MM.1S (cell line): ENCODE results near the gene DNAJB1.
A peak's percentile ranks its signal among the peaks of the same experiment; 100 is the strongest.

Source experiments
- DNase-seq: peaks from one replicate; pipeline ENCODE4 v3.0.0-alpha.2; 2015
- H2AFZ ChIP-seq: fragments of 300-600 bp; sonication (generic); 2 replicates; pipeline ENCODE4 v1.6.0; 2016; ENCODE audit warnings: antibody characterized with exemption, low read length
- H3F3A ChIP-seq: fragments of 300-600 bp; sonication (generic); 2 replicates; pipeline ENCODE4 v1.6.1; 2016; ENCODE audit warnings: mild to moderate bottlenecking, antibody characterized with exemption, low read length, moderate library complexity, mixed read lengths; ENCODE audit not compliant: insufficient read depth
- H3K27ac ChIP-seq: fragments of 300-600 bp; sonication (generic); 2 replicates; pipeline ENCODE4 v1.5.1; 2016; ENCODE audit warnings: mild to moderate bottlenecking, low read length
- H3K27me3 ChIP-seq: fragments of 300-600 bp; sonication (generic); replicated peaks from 2 replicates; pipeline ENCODE4 v1.6.0; 2016; ENCODE audit warnings: low read length; ENCODE audit not compliant: insufficient read depth
- H3K36me3 ChIP-seq: fragments of 300-600 bp; sonication (generic); replicated peaks from 2 replicates; pipeline ENCODE4 v1.6.1; 2016; ENCODE audit warnings: mild to moderate bottlenecking, low read length, mixed read lengths; ENCODE audit not compliant: insufficient read depth
- H3K4me1 ChIP-seq: fragments of 300-600 bp; sonication (generic); 2 replicates; pipeline ENCODE4 v1.6.1; 2016; ENCODE audit warnings: low read length, mixed read lengths
- H3K4me2 ChIP-seq: fragments of 300-600 bp; sonication (generic); 2 replicates; pipeline ENCODE4 v1.6.0; 2016; ENCODE audit warnings: low read depth, low read length
- H3K4me3 ChIP-seq: fragments of 300-600 bp; sonication (generic); 2 replicates; pipeline ENCODE4 v1.5.1; 2016; ENCODE audit warnings: low read length, mixed read lengths
- H3K79me2 ChIP-seq: fragments of 300-600 bp; sonication (generic); 2 replicates; pipeline ENCODE4 v1.6.1; 2016; ENCODE audit warnings: mixed run types, low read length, mixed read lengths
- H3K9ac ChIP-seq: fragments of 300-600 bp; sonication (generic); 2 replicates; pipeline ENCODE4 v1.6.1; 2016; ENCODE audit warnings: low read length, mixed read lengths
- H3K9me2 ChIP-seq: fragments of 300-600 bp; sonication (generic); replicated peaks from 2 replicates; pipeline ENCODE4 v1.6.1; 2016; ENCODE audit warnings: mild to moderate bottlenecking, low read length, mixed read lengths; ENCODE audit not compliant: insufficient read depth
- H3K9me3 ChIP-seq: fragments of 300-600 bp; sonication (generic); replicated peaks from 2 replicates; pipeline ENCODE4 v1.6.1; 2016; ENCODE audit warnings: mild to moderate bottlenecking, low read length, mixed read lengths; ENCODE audit not compliant: insufficient read depth
- H4K20me1 ChIP-seq: fragments of 300-600 bp; sonication (generic); 2 replicates; pipeline ENCODE4 v1.6.1; 2016; ENCODE audit warnings: mild to moderate bottlenecking, low read length, moderate library complexity, mixed read lengths; ENCODE audit not compliant: insufficient read depth
- CTCF ChIP-seq: fragments of 300-600 bp; sonication (generic); IDR thresholded peaks from 2 replicates; pipeline ENCODE4 v1.5.1; 2016; ENCODE audit warnings: antibody characterized with exemption, low read length, mixed read lengths
- EZH2 ChIP-seq: fragments of 300-600 bp; sonication (generic); optimal IDR thresholded peaks from 2 replicates; pipeline ENCODE3; 2017; ENCODE audit warnings: low read depth, mild to moderate bottlenecking, antibody characterized with exemption, low read length, mixed read lengths
- EZH2phosphoT487 ChIP-seq: fragments of 300-600 bp; sonication (generic); IDR thresholded peaks from 2 replicates; pipeline ENCODE4 v1.6.1; 2018; ENCODE audit warnings: antibody characterized with exemption, low read length

Gene DNAJB1

DNA sequence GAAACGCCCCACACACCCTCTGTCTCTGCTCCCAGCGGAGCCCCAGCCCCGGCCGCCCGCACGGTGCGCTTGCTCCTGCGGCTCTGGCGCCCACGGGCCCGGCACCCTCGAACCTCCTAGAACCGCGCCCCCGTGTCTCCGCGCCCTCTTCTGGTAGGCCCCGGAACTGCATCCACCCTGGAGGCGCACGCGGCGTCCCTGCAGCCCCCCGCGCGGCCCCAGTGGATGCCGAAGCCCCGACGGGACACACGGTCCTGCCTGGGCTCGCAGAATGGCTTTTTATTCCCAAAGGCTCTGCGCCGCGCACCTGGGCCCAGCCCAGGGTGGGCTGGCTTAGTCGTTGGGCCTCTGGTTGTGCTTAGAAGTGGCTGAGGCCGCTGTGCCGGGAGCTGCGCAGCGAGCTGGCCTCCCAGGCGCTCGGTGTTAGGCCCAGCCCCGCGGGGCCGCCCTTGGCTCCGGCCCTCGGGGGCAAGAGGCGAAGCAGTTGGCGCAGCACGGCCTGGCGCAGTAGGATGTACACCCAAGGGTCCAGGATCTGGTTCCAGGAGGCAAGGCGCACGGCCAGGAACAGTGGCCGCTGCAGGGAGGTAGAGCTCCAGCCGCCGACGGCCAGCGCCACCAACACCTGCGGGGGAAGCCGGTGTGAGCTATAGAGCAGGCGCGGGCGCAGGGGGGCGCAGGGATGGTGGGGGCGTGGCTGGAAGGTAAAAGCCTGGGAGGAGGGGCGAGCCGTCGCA is 45.8 kb downstream of the DNAJB1 start:
- Histone ChIP-seq H3K79me2 (no peaks in the 10 kb centered on the region), H3K4me2 (peak overlapping the region; percentile 75), H3K36me3 (no peaks in the 10 kb centered on the region), H3K9ac (no peak overlapping the region), H3K9me3 (no peaks in the 10 kb centered on the region), H3K27me3 (peaks cover 43% of the 10 kb centered on the region), H3K4me1 (no peaks in the 10 kb centered on the region), H3K4me3 (peak overlapping the region; percentile 23), H3F3A (no peaks in the 10 kb centered on the region), H3K9me2 (no peaks in the 10 kb centered on the region), H4K20me1 (no peaks in the 10 kb centered on the region), H3K27ac (no peak overlapping the region), H2AFZ (no peak overlapping the region)
- no peak for TF ChIP-seq EZH2phosphoT487
- TF ChIP-seq CTCF = peak; percentile 77
- TF ChIP-seq EZH2 = no peak
- DNase-seq = peak; percentile 27

DNA sequence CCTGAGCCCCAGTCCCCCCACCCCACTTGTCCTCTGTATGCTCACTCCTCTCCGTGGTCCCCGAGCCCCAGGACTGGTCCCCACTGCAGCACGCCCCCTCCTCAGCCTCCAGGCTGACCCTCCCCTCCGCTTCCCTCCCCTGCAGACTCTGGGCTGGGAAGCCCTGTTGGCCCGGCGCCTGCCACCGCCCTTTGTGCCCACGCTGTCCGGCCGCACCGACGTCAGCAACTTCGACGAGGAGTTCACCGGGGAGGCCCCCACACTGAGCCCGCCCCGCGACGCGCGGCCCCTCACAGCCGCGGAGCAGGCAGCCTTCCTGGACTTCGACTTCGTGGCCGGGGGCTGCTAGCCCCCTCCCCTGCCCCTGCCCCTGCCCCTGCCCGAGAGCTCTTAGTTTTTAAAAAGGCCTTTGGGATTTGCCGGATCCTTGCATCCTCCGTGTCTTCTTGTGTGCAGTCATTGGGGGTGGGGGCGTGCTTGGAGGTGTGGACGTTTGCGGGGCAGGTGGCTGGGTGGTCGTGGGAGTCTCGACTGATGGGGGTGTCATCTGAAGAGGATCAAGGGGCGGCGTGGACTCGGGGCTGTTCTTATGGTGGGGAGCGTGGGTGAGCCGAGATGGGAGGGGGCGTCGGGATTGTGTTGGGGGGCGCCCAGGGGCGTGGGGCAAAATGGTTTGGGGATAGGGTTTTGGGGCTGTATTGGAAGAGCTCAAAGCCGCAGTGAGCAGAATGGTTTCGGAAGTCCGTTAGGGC is 46.6 kb downstream of the DNAJB1 start:
- TF ChIP-seq EZH2 (no peak), CTCF (no peak), EZH2phosphoT487 (no peak)
- Histone ChIP-seq H3K9me3 (no peaks in the 10 kb centered on the region), H3K4me3 (no peak overlapping the region), H3K9me2 (no peaks in the 10 kb centered on the region), H4K20me1 (no peaks in the 10 kb centered on the region), H3K4me1 (no peaks in the 10 kb centered on the region), H3K36me3 (no peaks in the 10 kb centered on the region), H3K9ac (no peak overlapping the region), H3F3A (no peaks in the 10 kb centered on the region), H3K4me2 (peak overlapping the region; percentile 75; the same call in 1 of the 2 replicates), H3K27me3 (peaks cover 37% of the 10 kb centered on the region), H3K79me2 (no peaks in the 10 kb centered on the region), H2AFZ (no peak overlapping the region), H3K27ac (no peak overlapping the region)
- no peak for DNase-seq

DNA sequence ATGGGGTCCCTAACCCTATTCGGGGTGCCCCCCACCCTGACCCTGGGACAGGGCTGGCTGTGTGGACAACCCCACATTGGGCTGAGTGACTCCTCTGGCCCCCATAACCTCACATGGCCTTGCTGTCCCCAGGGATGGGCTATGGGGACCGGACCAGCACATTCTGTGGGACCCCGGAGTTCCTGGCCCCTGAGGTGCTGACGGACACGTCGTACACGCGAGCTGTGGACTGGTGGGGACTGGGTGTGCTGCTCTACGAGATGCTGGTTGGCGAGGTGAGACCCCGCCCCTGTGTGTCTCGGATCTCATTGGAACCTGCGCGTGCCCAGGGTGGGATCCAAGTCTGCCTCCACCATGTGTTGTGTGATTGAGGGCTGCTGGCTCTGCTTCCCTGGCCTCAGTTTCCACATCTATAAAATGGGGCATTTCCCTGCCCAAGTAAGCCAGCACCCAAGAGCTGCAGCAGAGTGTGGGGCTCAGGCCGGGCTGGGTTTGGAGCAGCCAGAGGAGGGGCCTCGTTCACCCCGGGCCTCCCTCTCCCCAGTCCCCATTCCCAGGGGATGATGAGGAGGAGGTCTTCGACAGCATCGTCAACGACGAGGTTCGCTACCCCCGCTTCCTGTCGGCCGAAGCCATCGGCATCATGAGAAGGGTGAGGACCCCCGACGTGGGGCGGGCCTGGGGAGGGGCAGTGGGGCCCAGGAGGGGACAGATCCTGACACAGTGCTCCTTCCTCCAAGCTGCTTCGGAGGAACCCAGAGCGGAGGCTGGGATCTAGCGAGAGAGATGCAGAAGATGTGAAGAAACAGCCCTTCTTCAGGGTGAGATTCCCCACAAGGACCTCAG is 47.9 kb downstream of the DNAJB1 start:
- Histone ChIP-seq H3K9ac (no peak overlapping the region), H3K9me3 (no peaks in the 10 kb centered on the region), H3K4me2 (no peak overlapping the region), H3K36me3 (no peaks in the 10 kb centered on the region), H3K4me1 (no peaks in the 10 kb centered on the region), H2AFZ (no peak overlapping the region), H3F3A (no peaks in the 10 kb centered on the region), H3K27me3 (peaks cover 23% of the 10 kb centered on the region), H3K4me3 (no peak overlapping the region), H3K27ac (no peak overlapping the region), H4K20me1 (no peaks in the 10 kb centered on the region), H3K79me2 (no peaks in the 10 kb centered on the region), H3K9me2 (no peaks in the 10 kb centered on the region)
- no peak for DNase-seq
- TF ChIP-seq EZH2 (no peak), CTCF (no peak), EZH2phosphoT487 (no peak)
